Measurements from ENCODE around the gene OR5AU1. TPM values are rescaled to one million over a fixed set of nuclear protein-coding genes. Genes with fewer than 3 reads are reported as not detected.

Gene OR5AU1
- total RNA-seq, 1 donor from 2014 or later = not detected

DNA sequence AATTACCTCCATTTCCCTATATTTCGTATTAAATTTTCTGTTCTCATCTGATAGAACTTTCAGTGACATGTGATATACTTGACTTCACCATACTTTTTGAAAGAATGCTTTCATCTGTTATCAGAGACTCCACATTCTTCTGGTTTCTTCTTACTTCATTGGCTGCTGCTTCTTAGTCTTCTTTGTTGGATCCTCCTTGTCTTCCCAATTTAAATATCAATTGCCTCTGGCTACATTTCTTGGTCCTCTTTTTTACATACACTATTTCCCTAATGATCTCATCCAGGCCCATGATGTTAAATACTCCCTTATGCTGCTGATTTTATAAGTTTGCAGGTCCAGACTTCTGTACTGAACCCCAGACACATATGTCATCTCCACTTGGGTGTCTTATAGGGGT is 22.0 kb downstream of the OR5AU1 start:
- no peaks in the 10 kb centered on the region for H4K20me1 ChIP-seq (ENCODE audit: insufficient read depth, low read length)
- no peak overlapping the region for H3K9ac ChIP-seq (ENCODE audit: low read length)
- no peak for TF ChIP-seq EZH2 (IDR thresholded peaks at IDR 0.05; ENCODE audit: insufficient read depth, low read length)
- TF ChIP-seq, protein P1, sequence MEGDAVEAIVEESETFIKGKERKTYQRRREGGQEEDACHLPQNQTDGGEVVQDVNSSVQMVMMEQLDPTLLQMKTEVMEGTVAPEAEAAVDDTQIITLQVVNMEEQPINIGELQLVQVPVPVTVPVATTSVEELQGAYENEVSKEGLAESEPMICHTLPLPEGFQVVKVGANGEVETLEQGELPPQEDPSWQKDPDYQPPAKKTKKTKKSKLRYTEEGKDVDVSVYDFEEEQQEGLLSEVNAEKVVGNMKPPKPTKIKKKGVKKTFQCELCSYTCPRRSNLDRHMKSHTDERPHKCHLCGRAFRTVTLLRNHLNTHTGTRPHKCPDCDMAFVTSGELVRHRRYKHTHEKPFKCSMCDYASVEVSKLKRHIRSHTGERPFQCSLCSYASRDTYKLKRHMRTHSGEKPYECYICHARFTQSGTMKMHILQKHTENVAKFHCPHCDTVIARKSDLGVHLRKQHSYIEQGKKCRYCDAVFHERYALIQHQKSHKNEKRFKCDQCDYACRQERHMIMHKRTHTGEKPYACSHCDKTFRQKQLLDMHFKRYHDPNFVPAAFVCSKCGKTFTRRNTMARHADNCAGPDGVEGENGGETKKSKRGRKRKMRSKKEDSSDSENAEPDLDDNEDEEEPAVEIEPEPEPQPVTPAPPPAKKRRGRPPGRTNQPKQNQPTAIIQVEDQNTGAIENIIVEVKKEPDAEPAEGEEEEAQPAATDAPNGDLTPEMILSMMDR (IDR thresholded peaks at IDR 0.05; ENCODE audit: insufficient read depth, low read depth, low read length) = no peak
- H3K9me3 Mint-ChIP-seq (ENCODE audit: unreplicated experiment) = no peaks in the 10 kb centered on the region
- no peak for DNase-seq (ENCODE audit: low read depth)
- no peaks in the 10 kb centered on the region for H3K79me2 ChIP-seq (ENCODE audit: insufficient read depth, low read length)
- H3K4me3 ChIP-seq (ENCODE audit: insufficient read depth, low read depth, low read length) = no peak overlapping the region
- no peaks in the 10 kb centered on the region for H3K27me3 Mint-ChIP-seq (ENCODE audit: low read depth, unreplicated experiment)
- H3K4me3 Mint-ChIP-seq (ENCODE audit: unreplicated experiment) = no peak overlapping the region
- H3K27me3 ChIP-seq (ENCODE audit: insufficient read depth, low read length) = no peaks in the 10 kb centered on the region
- H3K27ac ChIP-seq (ENCODE audit: low read depth, low read length) = no peak overlapping the region
- FAIRE-seq = no peak
- no peak overlapping the region for H3K4me2 ChIP-seq (ENCODE audit: low read length)
- H3K36me3 ChIP-seq (ENCODE audit: insufficient read depth, low read length) = no peaks in the 10 kb centered on the region
- no peaks in the 10 kb centered on the region for H3K4me1 Mint-ChIP-seq (ENCODE audit: low read depth, unreplicated experiment)
- H3K9me3 ChIP-seq (ENCODE audit: insufficient read depth, low read depth, low read length) = no peaks in the 10 kb centered on the region
- no peak overlapping the region for H2AFZ ChIP-seq (ENCODE audit: low read depth, low read length)
- no peak overlapping the region for H3K27ac Mint-ChIP-seq (ENCODE audit: unreplicated experiment)
- H3K4me1 ChIP-seq (ENCODE audit: insufficient read depth, low read length) = no peaks in the 10 kb centered on the region
- no peaks in the 10 kb centered on the region for H3K36me3 Mint-ChIP-seq (ENCODE audit: low read depth, unreplicated experiment)

DNA sequence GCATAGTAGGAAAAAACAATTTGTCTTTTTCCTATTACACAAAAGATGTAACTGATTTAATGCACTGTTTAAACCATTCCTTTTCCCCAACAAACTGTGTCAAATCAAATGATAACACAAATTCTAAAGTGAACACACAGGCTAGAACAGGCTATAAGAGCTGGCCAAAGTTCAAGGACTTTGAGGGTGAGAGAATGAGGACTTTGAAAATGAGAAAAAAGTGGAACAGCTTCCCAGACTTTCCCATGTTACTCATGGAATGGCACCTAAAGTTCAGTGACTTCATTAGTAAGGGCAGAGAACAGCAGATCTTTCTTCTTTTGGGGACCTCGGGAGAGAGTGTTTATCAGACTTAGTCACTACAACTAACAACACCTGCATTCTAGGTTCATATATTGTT is 32.4 kb downstream of the OR5AU1 start:
- no peak overlapping the region for H2AFZ ChIP-seq (ENCODE audit: low read depth, low read length)
- H3K9ac ChIP-seq (ENCODE audit: low read length) = no peak overlapping the region
- H3K4me1 ChIP-seq (ENCODE audit: insufficient read depth, low read length) = no peaks in the 10 kb centered on the region
- Mint-ChIP-seq H3K36me3 (ENCODE audit: low read depth, unreplicated experiment) (no peaks in the 10 kb centered on the region), H3K4me3 (ENCODE audit: unreplicated experiment) (no peak overlapping the region), H3K27ac (ENCODE audit: unreplicated experiment) (no peak overlapping the region), H3K27me3 (ENCODE audit: low read depth, unreplicated experiment) (no peaks in the 10 kb centered on the region), H3K9me3 (ENCODE audit: unreplicated experiment) (peaks cover 4% of the 10 kb centered on the region), H3K4me1 (ENCODE audit: low read depth, unreplicated experiment) (peaks cover 5% of the 10 kb centered on the region)
- DNase-seq (ENCODE audit: low read depth) (no peak), FAIRE-seq (no peak)
- H3K4me3 ChIP-seq (ENCODE audit: insufficient read depth, low read depth, low read length) = no peak overlapping the region
- no peak overlapping the region for H3K27ac ChIP-seq (ENCODE audit: low read depth, low read length)
- no peaks in the 10 kb centered on the region for H3K9me3 ChIP-seq (ENCODE audit: insufficient read depth, low read depth, low read length)
- no peak overlapping the region for H3K4me2 ChIP-seq (ENCODE audit: low read length)
- TF ChIP-seq, protein P1 (IDR thresholded peaks at IDR 0.05; ENCODE audit: insufficient read depth, low read depth, low read length) = no peak
- TF ChIP-seq EZH2 (IDR thresholded peaks at IDR 0.05; ENCODE audit: insufficient read depth, low read length) = no peak
- H3K79me2 ChIP-seq (ENCODE audit: insufficient read depth, low read length) = no peaks in the 10 kb centered on the region
- no peaks in the 10 kb centered on the region for H3K36me3 ChIP-seq (ENCODE audit: insufficient read depth, low read length)
- H3K27me3 ChIP-seq (ENCODE audit: insufficient read depth, low read length) = no peaks in the 10 kb centered on the region
- no peaks in the 10 kb centered on the region for H4K20me1 ChIP-seq (ENCODE audit: insufficient read depth, low read length)

GRCh38 chr14:21121122-21121521 is 34.7 kb downstream of the OR5AU1 start:
- no peak overlapping the region for H3K27ac Mint-ChIP-seq (ENCODE audit: unreplicated experiment)
- H3K4me3 ChIP-seq (ENCODE audit: insufficient read depth, low read depth, low read length) = no peak overlapping the region
- no peaks in the 10 kb centered on the region for H3K36me3 Mint-ChIP-seq (ENCODE audit: low read depth, unreplicated experiment)
- H3K4me2 ChIP-seq (ENCODE audit: low read length) = no peak overlapping the region
- peaks cover 5% of the 10 kb centered on the region for H3K4me1 Mint-ChIP-seq (ENCODE audit: low read depth, unreplicated experiment)
- H3K27me3 ChIP-seq (ENCODE audit: insufficient read depth, low read length) = no peaks in the 10 kb centered on the region
- no peaks in the 10 kb centered on the region for H4K20me1 ChIP-seq (ENCODE audit: insufficient read depth, low read length)
- no peaks in the 10 kb centered on the region for H3K4me1 ChIP-seq (ENCODE audit: insufficient read depth, low read length)
- TF ChIP-seq, protein P1 (IDR thresholded peaks at IDR 0.05; ENCODE audit: insufficient read depth, low read depth, low read length) = no peak
- no peak for TF ChIP-seq EZH2 (IDR thresholded peaks at IDR 0.05; ENCODE audit: insufficient read depth, low read length)
- no peak for DNase-seq (ENCODE audit: low read depth)
- H3K4me3 Mint-ChIP-seq (ENCODE audit: unreplicated experiment) = no peak overlapping the region
- no peaks in the 10 kb centered on the region for H3K27me3 Mint-ChIP-seq (ENCODE audit: low read depth, unreplicated experiment)
- peaks cover 4% of the 10 kb centered on the region for H3K9me3 Mint-ChIP-seq (ENCODE audit: unreplicated experiment)
- no peaks in the 10 kb centered on the region for H3K79me2 ChIP-seq (ENCODE audit: insufficient read depth, low read length)
- no peaks in the 10 kb centered on the region for H3K36me3 ChIP-seq (ENCODE audit: insufficient read depth, low read length)
- FAIRE-seq = no peak
- no peak overlapping the region for H3K9ac ChIP-seq (ENCODE audit: low read length)
- no peak overlapping the region for H3K27ac ChIP-seq (ENCODE audit: low read depth, low read length)
- H3K9me3 ChIP-seq (ENCODE audit: insufficient read depth, low read depth, low read length) = no peaks in the 10 kb centered on the region
- H2AFZ ChIP-seq (ENCODE audit: low read depth, low read length) = no peak overlapping the region

Measured in astrocyte (in vitro differentiated cells and primary cell).